Measurements from ENCODE around the gene BRIP1. TPM values are rescaled to one million over a fixed set of nuclear protein-coding genes. Genes with fewer than 3 reads are reported as not detected.

The BRIP1 gene
- total RNA-seq, 1 experiment from 2014 or later = 8.5 TPM

GRCh38 chr17:61759362-61759761 lies 104.0 kb downstream of the BRIP1 start:
- no peaks in the 10 kb centered on the region for H3K79me2 ChIP-seq (ENCODE audit: low read length)
- no peak overlapping the region for H3K4me3 ChIP-seq (ENCODE audit: low read length)
- H2AFZ ChIP-seq (ENCODE audit: low read length) = no peak overlapping the region
- no peaks in the 10 kb centered on the region for H3K27me3 ChIP-seq (ENCODE audit: low read length)
- no peaks in the 10 kb centered on the region for H3K9me3 ChIP-seq (ENCODE audit: low read length)
- H3K36me3 ChIP-seq (ENCODE audit: insufficient read depth, low read length) = peaks cover 7% of the 10 kb centered on the region; the same call in 1 of the 2 replicates
- H4K20me1 ChIP-seq (ENCODE audit: insufficient read depth, low read depth, low read length) = no peaks in the 10 kb centered on the region
- H3K27ac ChIP-seq (ENCODE audit: low read length) = no peak overlapping the region
- no peaks in the 10 kb centered on the region for H3K4me1 ChIP-seq (ENCODE audit: low read length)
- no peak overlapping the region for H3K4me2 ChIP-seq (ENCODE audit: low read depth, low read length, poor library complexity, severe bottlenecking)
- no peak for DNase-seq
- H3K9me2 ChIP-seq (replicated peaks; ENCODE audit: insufficient read depth, low read length) = no peaks in the 10 kb centered on the region
- no peak overlapping the region for H3K9ac ChIP-seq (ENCODE audit: low read length)

GRCh38 chr17:61758430-61758829 lies 104.9 kb downstream of the BRIP1 start:
- Histone ChIP-seq H3K9me3 (ENCODE audit: low read length) (no peaks in the 10 kb centered on the region), H3K9ac (ENCODE audit: low read length) (no peak overlapping the region), H3K27me3 (ENCODE audit: low read length) (no peaks in the 10 kb centered on the region), H2AFZ (ENCODE audit: low read length) (no peak overlapping the region), H3K4me1 (ENCODE audit: low read length) (no peaks in the 10 kb centered on the region), H3K4me2 (ENCODE audit: low read depth, low read length, poor library complexity, severe bottlenecking) (no peak overlapping the region), H4K20me1 (ENCODE audit: insufficient read depth, low read depth, low read length) (no peaks in the 10 kb centered on the region), H3K4me3 (ENCODE audit: low read length) (no peak overlapping the region), H3K36me3 (ENCODE audit: insufficient read depth, low read length) (peaks cover 7% of the 10 kb centered on the region; the same call in 1 of the 2 replicates), H3K79me2 (ENCODE audit: low read length) (no peaks in the 10 kb centered on the region), H3K9me2 (replicated peaks; ENCODE audit: insufficient read depth, low read length) (no peaks in the 10 kb centered on the region), H3K27ac (ENCODE audit: low read length) (no peak overlapping the region)
- no peak for DNase-seq

GRCh38 chr17:61757168-61757567 lies 106.2 kb downstream of the BRIP1 start:
- Histone ChIP-seq H4K20me1 (ENCODE audit: insufficient read depth, low read depth, low read length) (no peaks in the 10 kb centered on the region), H3K4me3 (ENCODE audit: low read length) (no peak overlapping the region), H3K79me2 (ENCODE audit: low read length) (no peaks in the 10 kb centered on the region), H3K9me2 (replicated peaks; ENCODE audit: insufficient read depth, low read length) (no peaks in the 10 kb centered on the region), H2AFZ (ENCODE audit: low read length) (no peak overlapping the region), H3K9me3 (ENCODE audit: low read length) (no peaks in the 10 kb centered on the region), H3K27me3 (ENCODE audit: low read length) (no peaks in the 10 kb centered on the region), H3K4me1 (ENCODE audit: low read length) (no peaks in the 10 kb centered on the region), H3K36me3 (ENCODE audit: insufficient read depth, low read length) (peaks cover 6% of the 10 kb centered on the region; the same call in 1 of the 2 replicates), H3K9ac (ENCODE audit: low read length) (no peak overlapping the region), H3K4me2 (ENCODE audit: low read depth, low read length, poor library complexity, severe bottlenecking) (no peak overlapping the region), H3K27ac (ENCODE audit: low read length) (no peak overlapping the region)
- no peak for DNase-seq

GRCh38 chr17:61756561-61756960 lies 106.8 kb downstream of the BRIP1 start:
- Histone ChIP-seq H2AFZ (ENCODE audit: low read length) (no peak overlapping the region), H4K20me1 (ENCODE audit: insufficient read depth, low read depth, low read length) (no peaks in the 10 kb centered on the region), H3K36me3 (ENCODE audit: insufficient read depth, low read length) (peaks cover 3% of the 10 kb centered on the region; the same call in 1 of the 2 replicates), H3K79me2 (ENCODE audit: low read length) (no peaks in the 10 kb centered on the region), H3K9me2 (replicated peaks; ENCODE audit: insufficient read depth, low read length) (no peaks in the 10 kb centered on the region), H3K4me1 (ENCODE audit: low read length) (no peaks in the 10 kb centered on the region), H3K9me3 (ENCODE audit: low read length) (no peaks in the 10 kb centered on the region), H3K4me2 (ENCODE audit: low read depth, low read length, poor library complexity, severe bottlenecking) (no peak overlapping the region), H3K4me3 (ENCODE audit: low read length) (no peak overlapping the region), H3K27me3 (ENCODE audit: low read length) (no peaks in the 10 kb centered on the region), H3K9ac (ENCODE audit: low read length) (no peak overlapping the region), H3K27ac (ENCODE audit: low read length) (no peak overlapping the region)
- DNase-seq = no peak

GRCh38 chr17:61755668-61756067 lies 107.7 kb downstream of the BRIP1 start:
- Histone ChIP-seq H3K4me2 (ENCODE audit: low read depth, low read length, poor library complexity, severe bottlenecking) (no peak overlapping the region), H2AFZ (ENCODE audit: low read length) (no peak overlapping the region), H3K4me3 (ENCODE audit: low read length) (no peak overlapping the region), H3K79me2 (ENCODE audit: low read length) (no peaks in the 10 kb centered on the region), H3K9me3 (ENCODE audit: low read length) (no peaks in the 10 kb centered on the region), H3K27ac (ENCODE audit: low read length) (no peak overlapping the region), H4K20me1 (ENCODE audit: insufficient read depth, low read depth, low read length) (no peaks in the 10 kb centered on the region), H3K36me3 (ENCODE audit: insufficient read depth, low read length) (peaks cover 3% of the 10 kb centered on the region; the same call in 1 of the 2 replicates), H3K9ac (ENCODE audit: low read length) (no peak overlapping the region), H3K9me2 (replicated peaks; ENCODE audit: insufficient read depth, low read length) (no peaks in the 10 kb centered on the region), H3K4me1 (ENCODE audit: low read length) (no peaks in the 10 kb centered on the region), H3K27me3 (ENCODE audit: low read length) (no peaks in the 10 kb centered on the region)
- no peak for DNase-seq

- no peak overlapping the region for H3K4me2 ChIP-seq (ENCODE audit: low read depth, low read length, poor library complexity, severe bottlenecking)
- H3K27ac ChIP-seq (ENCODE audit: low read length) = no peak overlapping the region
- H3K9me3 ChIP-seq (ENCODE audit: low read length) = no peaks in the 10 kb centered on the region
- no peaks in the 10 kb centered on the region for H3K9me2 ChIP-seq (replicated peaks; ENCODE audit: insufficient read depth, low read length)
- no peaks in the 10 kb centered on the region for H3K79me2 ChIP-seq (ENCODE audit: low read length)
- no peak overlapping the region for H3K9ac ChIP-seq (ENCODE audit: low read length)
- H3K27me3 ChIP-seq (ENCODE audit: low read length) = no peaks in the 10 kb centered on the region
- H4K20me1 ChIP-seq (ENCODE audit: insufficient read depth, low read depth, low read length) = no peaks in the 10 kb centered on the region
- peaks cover 3% of the 10 kb centered on the region; the same call in 1 of the 2 replicates for H3K36me3 ChIP-seq (ENCODE audit: insufficient read depth, low read length)
- no peak overlapping the region for H3K4me3 ChIP-seq (ENCODE audit: low read length)
- H2AFZ ChIP-seq (ENCODE audit: low read length) = no peak overlapping the region
- DNase-seq = no peak
- no peaks in the 10 kb centered on the region for H3K4me1 ChIP-seq (ENCODE audit: low read length)
Measured at GRCh38 chr17:61755078-61755477, 108.2 kb downstream of the BRIP1 start.

- no peak overlapping the region for H3K4me2 ChIP-seq (ENCODE audit: low read depth, low read length, poor library complexity, severe bottlenecking)
- no peak overlapping the region for H3K4me3 ChIP-seq (ENCODE audit: low read length)
- H3K9ac ChIP-seq (ENCODE audit: low read length) = no peak overlapping the region
- no peak overlapping the region for H2AFZ ChIP-seq (ENCODE audit: low read length)
- no peaks in the 10 kb centered on the region for H3K4me1 ChIP-seq (ENCODE audit: low read length)
- H3K27ac ChIP-seq (ENCODE audit: low read length) = no peak overlapping the region
- H3K9me2 ChIP-seq (replicated peaks; ENCODE audit: insufficient read depth, low read length) = no peaks in the 10 kb centered on the region
- DNase-seq = no peak
- peaks cover 3% of the 10 kb centered on the region; the same call in 1 of the 2 replicates for H3K36me3 ChIP-seq (ENCODE audit: insufficient read depth, low read length)
- H3K79me2 ChIP-seq (ENCODE audit: low read length) = no peaks in the 10 kb centered on the region
- no peaks in the 10 kb centered on the region for H3K27me3 ChIP-seq (ENCODE audit: low read length)
- no peaks in the 10 kb centered on the region for H3K9me3 ChIP-seq (ENCODE audit: low read length)
- H4K20me1 ChIP-seq (ENCODE audit: insufficient read depth, low read depth, low read length) = no peaks in the 10 kb centered on the region
Measured at GRCh38 chr17:61754124-61754523, 109.2 kb downstream of the BRIP1 start.

GRCh38 chr17:61753696-61754095 lies 109.6 kb downstream of the BRIP1 start:
- no peak overlapping the region for H3K9ac ChIP-seq (ENCODE audit: low read length)
- H3K4me1 ChIP-seq (ENCODE audit: low read length) = no peaks in the 10 kb centered on the region
- H3K4me2 ChIP-seq (ENCODE audit: low read depth, low read length, poor library complexity, severe bottlenecking) = no peak overlapping the region
- no peak overlapping the region for H3K4me3 ChIP-seq (ENCODE audit: low read length)
- H3K27me3 ChIP-seq (ENCODE audit: low read length) = no peaks in the 10 kb centered on the region
- H4K20me1 ChIP-seq (ENCODE audit: insufficient read depth, low read depth, low read length) = no peaks in the 10 kb centered on the region
- no peaks in the 10 kb centered on the region for H3K79me2 ChIP-seq (ENCODE audit: low read length)
- peaks cover 3% of the 10 kb centered on the region; the same call in 1 of the 2 replicates for H3K36me3 ChIP-seq (ENCODE audit: insufficient read depth, low read length)
- no peaks in the 10 kb centered on the region for H3K9me2 ChIP-seq (replicated peaks; ENCODE audit: insufficient read depth, low read length)
- no peak overlapping the region for H2AFZ ChIP-seq (ENCODE audit: low read length)
- H3K27ac ChIP-seq (ENCODE audit: low read length) = no peak overlapping the region
- no peaks in the 10 kb centered on the region for H3K9me3 ChIP-seq (ENCODE audit: low read length)
- no peak for DNase-seq

- H4K20me1 ChIP-seq (ENCODE audit: insufficient read depth, low read depth, low read length) = no peaks in the 10 kb centered on the region
- no peak overlapping the region for H3K27ac ChIP-seq (ENCODE audit: low read length)
- no peak overlapping the region for H2AFZ ChIP-seq (ENCODE audit: low read length)
- no peak overlapping the region for H3K4me2 ChIP-seq (ENCODE audit: low read depth, low read length, poor library complexity, severe bottlenecking)
- no peaks in the 10 kb centered on the region for H3K9me2 ChIP-seq (replicated peaks; ENCODE audit: insufficient read depth, low read length)
- H3K9me3 ChIP-seq (ENCODE audit: low read length) = peaks cover 7% of the 10 kb centered on the region; the same call in 1 of the 2 replicates
- H3K79me2 ChIP-seq (ENCODE audit: low read length) = 0 out of 2 replicates have a peak, but pooled peaks cover 2% of the 10 kb centered on the region
- no peak for DNase-seq
- peaks cover 16% of the 10 kb centered on the region for H3K36me3 ChIP-seq (ENCODE audit: insufficient read depth, low read length)
- no peaks in the 10 kb centered on the region for H3K27me3 ChIP-seq (ENCODE audit: low read length)
- no peak overlapping the region for H3K9ac ChIP-seq (ENCODE audit: low read length)
- H3K4me1 ChIP-seq (ENCODE audit: low read length) = no peaks in the 10 kb centered on the region
- H3K4me3 ChIP-seq (ENCODE audit: low read length) = no peak overlapping the region
Measured at GRCh38 chr17:61750656-61751055, 112.7 kb downstream of the BRIP1 start.

All from Karpas-422 (cell line).